Stimulated activated effector memory CD8-positive, alpha-beta T cell treated with anti-CD3 and anti-CD28 coated beads, Interleukin-12 subunit alpha, Interleukin-12 subunit beta, amount 100 ng/mL, for 72 hours (primary cell): ENCODE measurements around the gene MYO1E.
"Not testable (repeated sequence)": the region's sequence is repeated elsewhere in the genome, so short reads cannot be mapped to it uniquely, and the experiment has no call there.

Experiments
- ATAC-seq: fragments of 150-1000 bp; cut with Tn5 transposase; 2 replicates; pipeline ENCODE4 v1.10.0; 2021
- DNase-seq, 2 donors: peaks; one replicate each; pipeline ENCODE4 v3.0.0; 2021 to 2022; ENCODE audit warnings: low spot score in 2 of 2
- H3K27ac Mint-ChIP-seq: one replicate; pipeline ENCODE4 v1.8.0; 2022; ENCODE audit warnings: mild to moderate bottlenecking, mixed read lengths
- H3K36me3 Mint-ChIP-seq: one replicate; pipeline ENCODE4 v1.8.0; 2022; ENCODE audit warnings: mild to moderate bottlenecking, mixed read lengths
- H3K4me1 Mint-ChIP-seq: one replicate; pipeline ENCODE4 v1.8.0; 2022; ENCODE audit warnings: mixed read lengths
- H3K4me3 Mint-ChIP-seq: one replicate; pipeline ENCODE4 v1.8.0; 2022; ENCODE audit warnings: mild to moderate bottlenecking, mixed read lengths
- H3K9me3 Mint-ChIP-seq: one replicate; pipeline ENCODE4 v1.8.0; 2022; ENCODE audit warnings: mixed read lengths

The MYO1E gene

GRCh38 chr15:59398220-59398619 is 25.5 kb upstream of the MYO1E start:
- Mint-ChIP-seq H3K4me3 (no peak overlapping the region), H3K27ac (no peak overlapping the region), H3K9me3 (no peaks in the 10 kb centered on the region), H3K4me1 (no peaks in the 10 kb centered on the region), H3K36me3 (peaks cover 4% of the 10 kb centered on the region)
- ATAC-seq (no peak), DNase-seq (no peak)

GRCh38 chr15:59396679-59397078 is 24.0 kb upstream of the MYO1E start:
- ATAC-seq, result no peak
- no peak for DNase-seq
- H3K4me1 Mint-ChIP-seq, result no peaks in the 10 kb centered on the region
- no peak overlapping the region for H3K4me3 Mint-ChIP-seq
- H3K27ac Mint-ChIP-seq, result no peak overlapping the region
- peaks cover 4% of the 10 kb centered on the region for H3K36me3 Mint-ChIP-seq
- no peaks in the 10 kb centered on the region for H3K9me3 Mint-ChIP-seq

- Mint-ChIP-seq H3K9me3 (no peaks in the 10 kb centered on the region), H3K27ac (no peak overlapping the region), H3K4me3 (no peak overlapping the region), H3K36me3 (peaks cover 4% of the 10 kb centered on the region), H3K4me1 (no peaks in the 10 kb centered on the region)
- DNase-seq, result no peak
- no peak for ATAC-seq
Measured at GRCh38 chr15:59396211-59396610, 23.5 kb upstream of the MYO1E start.

- no peaks in the 10 kb centered on the region for H3K4me1 Mint-ChIP-seq
- ATAC-seq, result peak; percentile 72
Measured at GRCh38 chr15:59394166-59394661, 21.5 kb upstream of the MYO1E start.

GRCh38 chr15:59392299-59392698 is 19.6 kb upstream of the MYO1E start:
- Mint-ChIP-seq H3K36me3 (no peaks in the 10 kb centered on the region), H3K27ac (no peak overlapping the region), H3K9me3 (no peaks in the 10 kb centered on the region), H3K4me3 (no peak overlapping the region), H3K4me1 (no peaks in the 10 kb centered on the region)
- DNase-seq (no peak), ATAC-seq (no peak)

More at GRCh38 chr15:59394166-59394661, 21.5 kb upstream of the MYO1E start:
- Mint-ChIP-seq H3K27ac (no peak overlapping the region), H3K36me3 (no peaks in the 10 kb centered on the region), H3K4me3 (no peak overlapping the region), H3K9me3 (no peaks in the 10 kb centered on the region)
- no peak for DNase-seq

- Mint-ChIP-seq H3K4me3 (no peak overlapping the region), H3K4me1 (peaks cover 8% of the 10 kb centered on the region), H3K36me3 (no peaks in the 10 kb centered on the region), H3K27ac (no peak overlapping the region), H3K9me3 (no peaks in the 10 kb centered on the region)
- no peak for DNase-seq
- ATAC-seq, result no peak
Measured at GRCh38 chr15:59388670-59389069, 16.0 kb upstream of the MYO1E start.

- H3K4me3 Mint-ChIP-seq, ATAC-seq, DNase-seq, H3K27ac Mint-ChIP-seq, H3K36me3 Mint-ChIP-seq, H3K4me1 Mint-ChIP-seq, H3K9me3 Mint-ChIP-seq: not testable (repeated sequence)
Measured at GRCh38 chr15:59387196-59387878, 14.7 kb upstream of the MYO1E start.

GRCh38 chr15:59385171-59385570 is 12.5 kb upstream of the MYO1E start:
- no peak overlapping the region for H3K27ac Mint-ChIP-seq
- peaks cover 8% of the 10 kb centered on the region for H3K4me1 Mint-ChIP-seq
- H3K4me3 Mint-ChIP-seq, result no peak overlapping the region
- no peaks in the 10 kb centered on the region for H3K36me3 Mint-ChIP-seq
- H3K9me3 Mint-ChIP-seq, result no peaks in the 10 kb centered on the region
- DNase-seq, result no peak
- no peak for ATAC-seq

GRCh38 chr15:59384507-59384906 is 11.8 kb upstream of the MYO1E start:
- peak; percentile 56 for ATAC-seq
- Mint-ChIP-seq H3K27ac (no peak overlapping the region), H3K9me3 (no peaks in the 10 kb centered on the region), H3K4me1 (peaks cover 8% of the 10 kb centered on the region), H3K36me3 (no peaks in the 10 kb centered on the region), H3K4me3 (no peak overlapping the region)
- no peak for DNase-seq

GRCh38 chr15:59380902-59381610 is 8.4 kb upstream of the MYO1E start:
- ATAC-seq, result no peak
- Mint-ChIP-seq H3K36me3 (no peaks in the 10 kb centered on the region), H3K4me3 (no peak overlapping the region), H3K4me1 (peaks cover 8% of the 10 kb centered on the region), H3K27ac (no peak overlapping the region), H3K9me3 (no peaks in the 10 kb centered on the region)
- DNase-seq, result no peak

GRCh38 chr15:59379531-59379930 is 6.9 kb upstream of the MYO1E start:
- Mint-ChIP-seq H3K4me1 (peaks cover under 1% of the 10 kb centered on the region), H3K9me3 (no peaks in the 10 kb centered on the region), H3K36me3 (no peaks in the 10 kb centered on the region), H3K27ac (no peak overlapping the region), H3K4me3 (no peak overlapping the region)
- ATAC-seq (no peak), DNase-seq (no peak)

GRCh38 chr15:59378855-59379254 is 6.2 kb upstream of the MYO1E start:
- Mint-ChIP-seq H3K27ac (no peak overlapping the region), H3K9me3 (no peaks in the 10 kb centered on the region), H3K36me3 (no peaks in the 10 kb centered on the region), H3K4me3 (no peak overlapping the region), H3K4me1 (no peaks in the 10 kb centered on the region)
- no peak for ATAC-seq
- DNase-seq, result no peak

- no peak overlapping the region for H3K4me3 Mint-ChIP-seq
- H3K27ac Mint-ChIP-seq, result no peak overlapping the region
- H3K36me3 Mint-ChIP-seq, result no peaks in the 10 kb centered on the region
- no peaks in the 10 kb centered on the region for H3K9me3 Mint-ChIP-seq
- DNase-seq, result no peak
- ATAC-seq, result no peak
- H3K4me1 Mint-ChIP-seq, result peaks cover 4% of the 10 kb centered on the region
Measured at GRCh38 chr15:59377924-59378323, 5.3 kb upstream of the MYO1E start.

GRCh38 chr15:59376733-59377132 is 4.1 kb upstream of the MYO1E start:
- no peak overlapping the region for H3K27ac Mint-ChIP-seq
- H3K4me3 Mint-ChIP-seq, result no peak overlapping the region
- ATAC-seq (no peak), DNase-seq (no peak)
- no peaks in the 10 kb centered on the region for H3K9me3 Mint-ChIP-seq
- H3K36me3 Mint-ChIP-seq, result no peaks in the 10 kb centered on the region
- H3K4me1 Mint-ChIP-seq, result peaks cover 10% of the 10 kb centered on the region

GRCh38 chr15:59373215-59373614 is 544 bp upstream of the MYO1E start:
- Mint-ChIP-seq H3K36me3 (peaks cover 6% of the 10 kb centered on the region), H3K9me3 (no peaks in the 10 kb centered on the region), H3K4me3 (peak overlapping the region; percentile 87), H3K4me1 (peaks cover 15% of the 10 kb centered on the region), H3K27ac (no peak overlapping the region)
- DNase-seq, result no peak
- ATAC-seq, result no peak
